IMR-90 (cell line): ENCODE data around the gene ITGA5. TPM values are rescaled to one million over a fixed set of nuclear protein-coding genes. Genes with fewer than 3 reads are reported as not detected.

Experiments used
- ATAC-seq: fragments of 200-7000 bp; cut with Tn5 transposase; 2 replicates; pipeline ENCODE4 v1.9.1; 2020; ENCODE audit warnings: low read depth, mild to moderate bottlenecking, moderate library complexity
- BruUV-seq: library from RNA; stranded (reverse); fragments of 400-500 nt; replicated peaks from 2 replicates; lab custom pipeline; 2021; lab: Mats Ljungman, UMichigan
- CTCF ChIA-PET: fragments of 300-600 bp; formaldehyde crosslinking; extraction: SDS; loops from one replicate; lab custom pipeline; 2021; ENCODE audit warnings: antibody characterized with exemption; lab: Yijun Ruan, JAX
- POLR2A ChIA-PET: fragments of 300-600 bp; sonication (Branson Sonifier 250); formaldehyde crosslinking; loops from one replicate; lab custom pipeline; 2022; ENCODE audit warnings: antibody characterized with exemption; ENCODE audit not compliant: unreplicated experiment; lab: Charles Lee
- DNase-seq: peaks from one replicate; pipeline ENCODE4 v3.0.0; 2013
- H2AFZ ChIP-seq: replicated peaks from 2 replicates; pipeline ENCODE3; 2013; ENCODE audit warnings: low read length, mild to moderate bottlenecking; ENCODE audit not compliant: poor library complexity
- H2AK5ac ChIP-seq: 2 replicates; pipeline ENCODE4 v1.6.1; 2013; ENCODE audit warnings: low read depth, low read length, inconsistent platforms
- H2AK9ac ChIP-seq: replicated peaks from 2 replicates; pipeline ENCODE3; 2013; ENCODE audit warnings: mild to moderate bottlenecking, low read depth, low read length, moderate library complexity; ENCODE audit not compliant: poor library complexity
- H2BK120ac ChIP-seq: 2 replicates; pipeline ENCODE4 v1.6.1; 2013; ENCODE audit warnings: low read depth, low read length, inconsistent platforms
- H2BK15ac ChIP-seq: 3 replicates; pipeline ENCODE4 v1.6.1; 2013; ENCODE audit warnings: low read depth, low read length, inconsistent platforms
- H2BK20ac ChIP-seq: 2 replicates; pipeline ENCODE4 v1.6.1; 2013; ENCODE audit warnings: low read depth, mild to moderate bottlenecking, inconsistent platforms, low read length, moderate library complexity
- H2BK5ac ChIP-seq: 2 replicates; pipeline ENCODE4 v1.6.1; 2013; ENCODE audit warnings: mild to moderate bottlenecking, low read depth, low read length, inconsistent platforms; ENCODE audit not compliant: poor library complexity, severe bottlenecking
- H3K14ac ChIP-seq: replicated peaks from 2 replicates; pipeline ENCODE4 v1.6.1; 2013; ENCODE audit warnings: low read depth, low read length, inconsistent platforms
- H3K18ac ChIP-seq: 2 replicates; pipeline ENCODE4 v1.6.1; 2013; ENCODE audit warnings: low read depth, low read length, control low read depth
- H3K23ac ChIP-seq: 2 replicates; pipeline ENCODE4 v1.6.1; 2013; ENCODE audit warnings: low read depth, low read length, inconsistent platforms
- H3K27ac ChIP-seq: 2 replicates; pipeline ENCODE4 v1.5.1; 2013; ENCODE audit warnings: mild to moderate bottlenecking, control low read depth, low read length; ENCODE audit not compliant: insufficient read depth
- H3K27me3 ChIP-seq: 2 replicates; pipeline ENCODE4 v1.6.1; 2013; ENCODE audit warnings: low read length; ENCODE audit not compliant: control insufficient read depth, insufficient read depth
- H3K36me3 ChIP-seq: 2 replicates; pipeline ENCODE4 v1.6.1; 2013; ENCODE audit warnings: low read length, mixed read lengths; ENCODE audit not compliant: control insufficient read depth, insufficient read depth
- H3K4ac ChIP-seq: 2 replicates; pipeline ENCODE4 v1.6.1; 2013; ENCODE audit warnings: low read depth, low read length, inconsistent platforms
- H3K4me1 ChIP-seq: 2 replicates; pipeline ENCODE4 v1.6.1; 2013; ENCODE audit warnings: low read length, mixed read lengths; ENCODE audit not compliant: control insufficient read depth, insufficient read depth
- H3K4me2 ChIP-seq: 2 replicates; pipeline ENCODE4 v1.6.1; 2013; ENCODE audit warnings: low read depth, mild to moderate bottlenecking, control low read depth, low read length, moderate library complexity
- H3K4me3 ChIP-seq: 2 replicates; pipeline ENCODE4 v1.5.1; 2013; ENCODE audit warnings: low read depth, mild to moderate bottlenecking, control low read depth, low read length, moderate library complexity; ENCODE audit not compliant: insufficient read depth
- H3K56ac ChIP-seq: 2 replicates; pipeline ENCODE4 v1.6.1; 2013; ENCODE audit warnings: low read length, inconsistent platforms; ENCODE audit not compliant: insufficient read depth; ENCODE audit errors: extremely low read depth
- H3K79me1 ChIP-seq, 2 experiments: 2 replicates each; pipeline ENCODE4 v1.6.1; 2013; ENCODE audit warnings: low read length in 2 of 2, inconsistent platforms in 1 of 2, low read depth in 1 of 2
- H3K9ac ChIP-seq: 2 replicates; pipeline ENCODE4 v1.6.1; 2013; ENCODE audit warnings: low read depth, low read length, control low read depth
- H3K9me1 ChIP-seq: 2 replicates; pipeline ENCODE4 v1.6.1; 2013; ENCODE audit warnings: low read length, inconsistent platforms; ENCODE audit not compliant: insufficient read depth
- H3K9me3 ChIP-seq: 2 replicates; pipeline ENCODE4 v1.6.1; 2013; ENCODE audit warnings: low read length; ENCODE audit not compliant: control insufficient read depth, insufficient read depth
- H4K20me1 ChIP-seq: 2 replicates; pipeline ENCODE4 v1.6.1; 2013; ENCODE audit warnings: low read length, inconsistent platforms; ENCODE audit not compliant: insufficient read depth
- H4K5ac ChIP-seq: 2 replicates; pipeline ENCODE4 v1.6.1; 2013; ENCODE audit warnings: mild to moderate bottlenecking, low read depth, low read length, control low read depth
- H4K8ac ChIP-seq, 2 experiments: 2 replicates each; pipeline ENCODE4 v1.6.1; 2013; ENCODE audit warnings: low read depth in 2 of 2, low read length in 2 of 2, control low read depth in 1 of 2, inconsistent platforms in 1 of 2
- H4K91ac ChIP-seq: 2 replicates; pipeline ENCODE4 v1.6.1; 2013; ENCODE audit warnings: low read depth, low read length, inconsistent platforms; ENCODE audit not compliant: insufficient read depth
- FOS ChIP-seq: fragments of 150-350 bp; IDR thresholded peaks from 2 replicates; pipeline ENCODE4 v1.6.1; 2016; ENCODE audit warnings: low read depth, low read length
- POLR2A ChIP-seq: IDR thresholded peaks from 2 replicates; pipeline ENCODE4 v1.6.1; 2012; ENCODE audit warnings: mild to moderate bottlenecking, low read depth, low read length
- RFX5 ChIP-seq: IDR thresholded peaks from 2 replicates; pipeline ENCODE4 v1.8.0; 2012; ENCODE audit warnings: low read depth, mild to moderate bottlenecking, low read length, moderate library complexity
- WGBS, 2 experiments: methylation state at CpG; one replicate each; pipeline versions ENCODE4 v1.1.5 to v1.1.7; 2013; ENCODE audit warnings: missing lambda C conversion rate in 2 of 2; ENCODE audit not compliant: insufficient read length in 1 of 2; ENCODE audit errors: extremely low coverage in 2 of 2; 5-methylcytosine and 5-hydroxymethylcytosine counted together
- dilution Hi-C: fragments of 300-500 bp; cut with HindIII; formaldehyde crosslinking; loops from one replicate; pipeline ENCODE4 v1.14.3; 2018; ENCODE audit warnings: low sequenced_read_pairs; ENCODE audit not compliant: unreplicated experiment
- in situ Hi-C: fragments of 300-500 bp; cut with MboI; formaldehyde crosslinking; loops from 3 replicates; pipeline ENCODE4 v1.14.3; 2019; ENCODE audit warnings: low sequenced_read_pairs, inconsistent platforms, mixed read lengths
- intact Hi-C: fragments of 100-400 bp; cut with micrococcal nuclease; formaldehyde crosslinking; loops from 2 replicates; pipeline ENCODE4 v1.10.0; 2022
- polyA plus RNA-seq, 3 experiments: library from polyadenylated mRNA; depleted of rRNA; stranded (reverse); fragments of >200 nt; gene quantifications; 2 replicates each; pipeline ENCODE4 v1.2.3, GENCODE V29; 2012; ENCODE audit warnings: low replicate concordance in 1 of 3
- total RNA-seq: library from RNA; depleted of rRNA; stranded (reverse); fragments of >200 nt; gene quantifications from 2 replicates; pipeline ENCODE4 v1.2.3, GENCODE V29; 2012

The ITGA5 gene
- total and polyA plus RNA-seq, 2 of the 4 experiments (the other 2 are of a cell fraction), result 159 to 259 TPM

DNA sequence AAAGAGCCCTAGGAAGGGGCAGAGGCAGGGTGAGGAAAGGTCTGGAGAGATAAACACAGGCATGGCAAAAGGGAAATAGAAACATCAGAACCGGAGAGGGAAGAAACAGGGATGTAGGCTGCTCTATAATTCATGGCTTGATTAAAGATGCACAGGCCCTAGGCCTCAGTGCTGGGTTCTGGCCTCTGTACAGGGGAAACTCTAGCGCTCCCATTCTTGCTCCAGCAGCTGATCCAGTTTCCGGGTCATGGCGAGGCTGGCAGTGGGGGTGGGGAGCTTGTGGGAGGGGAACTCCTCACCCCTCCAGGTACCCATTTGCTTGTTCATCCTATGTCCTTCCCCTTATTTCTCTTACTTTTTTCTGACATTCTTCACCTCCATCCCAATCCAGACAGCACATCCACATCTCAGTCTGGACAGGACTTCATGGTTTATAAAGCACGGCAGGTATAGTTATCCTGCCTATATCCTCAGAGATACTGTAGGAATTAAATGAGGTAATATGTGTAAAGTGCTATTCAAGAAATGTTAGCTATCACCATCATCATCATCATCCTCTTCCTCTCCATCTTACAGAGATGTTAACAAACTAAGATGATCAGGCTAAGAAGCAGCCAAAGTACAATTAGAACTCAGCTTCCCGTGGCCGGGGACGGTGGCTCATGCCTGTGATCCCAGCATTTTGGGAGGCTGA lies 46.8 kb downstream of the ITGA5 start:
- Histone ChIP-seq H3K79me1 (no peaks in the 10 kb centered on the region), H3K36me3 (peaks cover 1% of the 10 kb centered on the region; the same call in 1 of the 2 replicates), H2AFZ (peak overlapping the region; percentile 16), H3K4me1 (peaks cover 10% of the 10 kb centered on the region; the same call in 1 of the 2 replicates), H2AK5ac (no peak overlapping the region), H4K20me1 (no peaks in the 10 kb centered on the region), H2BK15ac (no peak overlapping the region), H3K4me2 (no peak overlapping the region), H3K9me3 (no peaks in the 10 kb centered on the region), H3K18ac (no peak overlapping the region), H2BK5ac (no peak overlapping the region), H3K4ac (no peak overlapping the region), H3K9me1 (no peaks in the 10 kb centered on the region; the same call in 1 of the 2 replicates), H3K27me3 (no peaks in the 10 kb centered on the region), H3K4me3 (no peak overlapping the region), H2BK120ac (no peak overlapping the region), H3K9ac (no peak overlapping the region), H4K8ac (no peak overlapping the region), H3K27ac (no peak overlapping the region), H3K14ac (no peak overlapping the region), H2AK9ac (no peak overlapping the region), H4K5ac (no peak overlapping the region), H3K56ac (no peak overlapping the region), H4K91ac (no peak overlapping the region), H3K23ac (no peak overlapping the region), H2BK20ac (no peak overlapping the region)
- no peak for ATAC-seq
- no peak for TF ChIP-seq FOS
- TF ChIP-seq POLR2A, result no peak
- no peak for TF ChIP-seq RFX5
- CTCF ChIA-PET, result no interaction called here
- in situ Hi-C loops, result loop anchor here (10.0 kb wide), 1 partner anchor 377 kb away; no protein-coding TSS in a partner anchor
- WGBS, 2 experiments, result no CpG with 5 or more reads among the region's 8 CpGs
- POLR2A ChIA-PET, result no interaction called here
- no TSS peak for BruUV-seq
- no peak for DNase-seq
- dilution Hi-C loops, result no loop called here
- intact Hi-C loops, result no loop called here
